Activated T-cell treated with anti-CD3 and anti-CD28 coated beads for 1 hour (primary cell): ENCODE measurements around the gene MYOF.
"Not testable (repeated sequence)": the region's sequence is repeated elsewhere in the genome, so short reads cannot be mapped to it uniquely, and the experiment has no call there.

Experiments
- DNase-seq: peaks from one replicate; pipeline ENCODE4 v3.0.0-alpha.2; 2020; ENCODE audit warnings: low read depth

Gene MYOF

GRCh38 chr10:93342921-93343320 is 139.2 kb downstream of the MYOF start:
- DNase-seq = no peak

- no peak for DNase-seq
Measured at GRCh38 chr10:93342366-93342765, 139.8 kb downstream of the MYOF start.

- DNase-seq = no peak
Measured at GRCh38 chr10:93337309-93337721, 144.8 kb downstream of the MYOF start.

GRCh38 chr10:93336678-93337077 is 145.5 kb downstream of the MYOF start:
- DNase-seq = no peak

GRCh38 chr10:93336110-93336509 is 146.0 kb downstream of the MYOF start:
- no peak for DNase-seq

GRCh38 chr10:93334901-93335327 is 147.2 kb downstream of the MYOF start:
- DNase-seq = no peak

GRCh38 chr10:93334181-93334580 is 148.0 kb downstream of the MYOF start:
- no peak for DNase-seq

GRCh38 chr10:93333278-93333978 is 148.7 kb downstream of the MYOF start:
- DNase-seq = no peak

- DNase-seq = no peak
Measured at GRCh38 chr10:93330824-93331223, 151.3 kb downstream of the MYOF start.

GRCh38 chr10:93319896-93320295 is 162.2 kb downstream of the MYOF start:
- DNase-seq = no peak

- no peak for DNase-seq
Measured at GRCh38 chr10:93319096-93319495, 163.0 kb downstream of the MYOF start.

- DNase-seq = no peak
Measured at GRCh38 chr10:93315246-93315645, 166.9 kb downstream of the MYOF start.

- not testable (repeated sequence) for DNase-seq
Measured at GRCh38 chr10:93314656-93315055, 167.5 kb downstream of the MYOF start.

- no peak for DNase-seq
Measured at GRCh38 chr10:93313798-93314197, 168.3 kb downstream of the MYOF start.

- DNase-seq = no peak
Measured at GRCh38 chr10:93309062-93309461, 173.1 kb downstream of the MYOF start.

GRCh38 chr10:93305122-93305521 is 177.0 kb downstream of the MYOF start:
- no peak for DNase-seq

- DNase-seq = no peak
Measured at GRCh38 chr10:93300981-93301380, 181.2 kb downstream of the MYOF start.

- DNase-seq = no peak
Measured at GRCh38 chr10:93300288-93300917, 181.7 kb downstream of the MYOF start.

- no peak for DNase-seq
Measured at GRCh38 chr10:93299606-93300287, 182.4 kb downstream of the MYOF start.

- DNase-seq = no peak
Measured at GRCh38 chr10:93299195-93299594, 182.9 kb downstream of the MYOF start.

- DNase-seq = no peak
Measured at GRCh38 chr10:93296151-93296550, 186.0 kb downstream of the MYOF start.

- no peak for DNase-seq
Measured at GRCh38 chr10:93293999-93294398, 188.1 kb downstream of the MYOF start.

- no peak for DNase-seq
Measured at GRCh38 chr10:93290661-93291354, 191.3 kb downstream of the MYOF start.
